GM12878 (cell line): ENCODE results near the gene ZMYM1. TPM values are rescaled to one million over a fixed set of nuclear protein-coding genes. Genes with fewer than 3 reads are reported as not detected.

Experiments used
- ATAC-seq: fragments of 200-7000 bp; cut with Tn5 transposase; 3 replicates; pipeline ENCODE4 v1.9.1; 2020; ENCODE audit warnings: mild to moderate bottlenecking, moderate library complexity
- BruUV-seq: library from RNA; stranded (reverse); fragments of 400-500 nt; replicated peaks from 2 replicates; lab custom pipeline; 2021; lab: Mats Ljungman, UMichigan
- CTCF ChIA-PET: fragments of 300-600 bp; sonication (Branson Sonifier 250); formaldehyde crosslinking; extraction: SDS; loops from one replicate; lab custom pipeline; 2021; ENCODE audit warnings: inconsistent platforms; lab: Yijun Ruan, JAX
- POLR2A ChIA-PET: fragments of 350-600 bp; formaldehyde crosslinking; extraction: SDS; loops from one replicate; lab custom pipeline; 2021; ENCODE audit warnings: inconsistent platforms; lab: Charles Lee
- RAD21 ChIA-PET: fragments of 300-600 bp; sonication (Branson Sonifier 250); formaldehyde crosslinking; loops from one replicate; lab custom pipeline; 2023; ENCODE audit warnings: antibody characterized with exemption; ENCODE audit not compliant: unreplicated experiment; lab: Charles Lee
- SMC1A ChIA-PET: fragments of 300-600 bp; sonication (Branson Sonifier 250); formaldehyde crosslinking; loops from one replicate; lab custom pipeline; 2023; ENCODE audit not compliant: unreplicated experiment, uncharacterized antibody; lab: Charles Lee
- DNase-seq: peaks from one replicate; pipeline ENCODE4 v3.0.0-alpha.2; 2011; ENCODE audit warnings: low read depth, low spot score
- FAIRE-seq: peaks from 3 replicates; lab custom pipeline; 2011; peaks lifted over from hg19 to GRCh38; lab: Jason Lieb, UNC
- H2AFZ ChIP-seq: 2 replicates; pipeline ENCODE4 v1.6.0; 2011; ENCODE audit warnings: low read depth, low read length, control low read depth; ENCODE audit not compliant: control insufficient read depth
- H3K27ac ChIP-seq: 2 replicates; pipeline ENCODE4 v1.5.1; 2011; ENCODE audit warnings: control low read depth; ENCODE audit not compliant: control insufficient read depth, insufficient read depth
- H3K27me3 ChIP-seq, 2 experiments: replicated peaks in 1 of 2; 2 replicates each; pipeline versions ENCODE4 v1.6.0 to v1.6.1; 2011; ENCODE audit warnings: low read length in 1 of 2; ENCODE audit not compliant: control insufficient read depth in 2 of 2, insufficient read depth in 2 of 2
- H3K36me3 ChIP-seq, 2 experiments: 2 replicates each; pipeline ENCODE4 v1.5.1; 2011; ENCODE audit warnings: low read length in 1 of 2; ENCODE audit not compliant: control insufficient read depth in 2 of 2, insufficient read depth in 2 of 2
- H3K4me1 ChIP-seq: 2 replicates; pipeline ENCODE4 v1.6.1; 2011; ENCODE audit warnings: mild to moderate bottlenecking, low read length, moderate library complexity, mixed read lengths; ENCODE audit not compliant: control insufficient read depth, insufficient read depth
- H3K4me2 ChIP-seq: 2 replicates; pipeline ENCODE4 v1.6.0; 2011; ENCODE audit warnings: control low read depth; ENCODE audit not compliant: control insufficient read depth, insufficient read depth
- H3K4me3 ChIP-seq: fragments of 200-600 bp; sonication (generic); 2 replicates; pipeline ENCODE4 v1.5.1; 2016
- H3K79me2 ChIP-seq: 2 replicates; pipeline ENCODE4 v1.6.0; 2011; ENCODE audit warnings: low read length; ENCODE audit not compliant: control insufficient read depth, insufficient read depth
- H3K9ac ChIP-seq: 2 replicates; pipeline ENCODE4 v1.8.0; 2011; ENCODE audit warnings: low read length, control low read depth, mixed read lengths; ENCODE audit not compliant: control insufficient read depth, insufficient read depth
- H3K9me3 ChIP-seq: replicated peaks from 3 replicates; pipeline ENCODE4 v1.5.1; 2011; ENCODE audit warnings: mild to moderate bottlenecking, low read length; ENCODE audit not compliant: control insufficient read depth, insufficient read depth
- H4K20me1 ChIP-seq: 2 replicates; pipeline ENCODE4 v1.6.0; 2011; ENCODE audit not compliant: control insufficient read depth, insufficient read depth
- BCL11A ChIP-seq: IDR thresholded peaks from 2 replicates; pipeline ENCODE4 v1.6.1; 2011; ENCODE audit warnings: low read depth, low read length
- CBFB ChIP-seq: IDR thresholded peaks from 2 replicates; pipeline ENCODE4 v1.6.1; 2016; ENCODE audit warnings: antibody characterized with exemption, low read depth
- FOXM1 ChIP-seq: IDR thresholded peaks from 2 replicates; pipeline ENCODE4 v1.6.1; 2012; ENCODE audit warnings: low read depth, mild to moderate bottlenecking, inconsistent platforms, low read length, moderate library complexity
- MYC ChIP-seq: IDR thresholded peaks from 2 replicates; pipeline ENCODE4 v1.6.1; 2011; ENCODE audit warnings: mild to moderate bottlenecking, low read length, moderate library complexity, inconsistent platforms; ENCODE audit not compliant: insufficient read depth, insufficient replicate concordance, insufficient read length, severe bottlenecking
- POLR2A ChIP-seq: IDR thresholded peaks from 2 replicates; pipeline ENCODE4 v1.6.1; 2011; ENCODE audit warnings: low read depth, mild to moderate bottlenecking, low read length
- POLR2AphosphoS5 ChIP-seq: IDR thresholded peaks from 2 replicates; pipeline ENCODE4 v1.6.1; 2011; ENCODE audit warnings: mild to moderate bottlenecking, low read length, inconsistent platforms
- RAD21 ChIP-seq: IDR thresholded peaks from 2 replicates; pipeline ENCODE4 v1.6.1; 2011; ENCODE audit warnings: mild to moderate bottlenecking, low read depth, low read length, moderate library complexity; ENCODE audit not compliant: insufficient read depth
- RB1 ChIP-seq: fragments of 450-650 bp; formaldehyde crosslinking; IDR thresholded peaks from 2 replicates; pipeline ENCODE4 v1.6.1; 2017; ENCODE audit warnings: mild to moderate bottlenecking, borderline replicate concordance
- RELA ChIP-seq: fragments of 450-650 bp; IDR thresholded peaks from 2 replicates; pipeline ENCODE4 v1.8.0; 2014; ENCODE audit warnings: borderline replicate concordance; ENCODE audit not compliant: partially characterized antibody
- RUNX3 ChIP-seq: IDR thresholded peaks from 2 replicates; pipeline ENCODE4 v1.6.1; 2012; ENCODE audit warnings: low read length, inconsistent platforms
- WGBS: methylation state at CpG from one replicate; pipeline ENCODE4 v1.1.6; 2016; ENCODE audit warnings: low lambda C conversion rate; ENCODE audit not compliant: insufficient replicate concordance, insufficient coverage; ENCODE audit errors: missing lambda C conversion rate; 5-methylcytosine and 5-hydroxymethylcytosine counted together
- in situ Hi-C: fragments of 300-500 bp; cut with MboI; formaldehyde crosslinking; loops from 9 replicates; pipeline ENCODE4 v1.14.3; 2018; ENCODE audit warnings: mixed read lengths
- intact Hi-C: fragments of 100-400 bp; cut with micrococcal nuclease; formaldehyde crosslinking; loops from one replicate; pipeline ENCODE4 v1.14.2; 2022; ENCODE audit not compliant: unreplicated experiment
- polyA plus RNA-seq, 11 experiments: library from polyadenylated mRNA; depleted of rRNA in 4 of 11; unstranded in 6 of 11; stranded (reverse) in 5 of 11; fragments of >200 nt; fragmentation: Nextera tagmentation in 4 of 11; fragmentation: Illumina TruSeq in 1 of 11; extraction: Ambion mirVana in 4 of 11; extraction: Trizol in 1 of 11; gene quantifications; 1 replicate in 1 of 11; 2 replicates in 10 of 11; pipeline versions ENCODE4 v1.2.1 to v1.2.3, GENCODE V29; 2011 to 2016; ENCODE audit warnings: inconsistent platforms in 2 of 11, missing spikeins in 2 of 11, low read depth in 1 of 11
- total RNA-seq, 4 experiments: library from RNA; depleted of rRNA in 3 of 4; stranded (reverse); fragments of >200 nt in 3 of 4; fragmentation: Illumina TruSeq in 1 of 4; extraction: Trizol in 1 of 4; gene quantifications; 2 replicates each; pipeline versions ENCODE4 v1.2.1 to v1.2.3, GENCODE V29; 2013 to 2021
- TF ChIP-seq, protein P1 (sequence below): fragments of 450-650 bp; IDR thresholded peaks from 2 replicates; pipeline ENCODE4 v1.6.1; 2016; ENCODE audit warnings: mild to moderate bottlenecking
- TF ChIP-seq, protein P2 (sequence below): fragments of 450-650 bp; formaldehyde crosslinking; IDR thresholded peaks from 2 replicates; pipeline ENCODE4 v1.5.0; 2022; ENCODE audit warnings: mild to moderate bottlenecking, missing genetic modification characterization

The ZMYM1 gene
- total and polyA plus RNA-seq, 10 of the 15 experiments (the other 5 are each of a cell fraction or from before 2014, with no cell fraction given) = 0.45 to 5.2 (median 1.4) TPM

DNA sequence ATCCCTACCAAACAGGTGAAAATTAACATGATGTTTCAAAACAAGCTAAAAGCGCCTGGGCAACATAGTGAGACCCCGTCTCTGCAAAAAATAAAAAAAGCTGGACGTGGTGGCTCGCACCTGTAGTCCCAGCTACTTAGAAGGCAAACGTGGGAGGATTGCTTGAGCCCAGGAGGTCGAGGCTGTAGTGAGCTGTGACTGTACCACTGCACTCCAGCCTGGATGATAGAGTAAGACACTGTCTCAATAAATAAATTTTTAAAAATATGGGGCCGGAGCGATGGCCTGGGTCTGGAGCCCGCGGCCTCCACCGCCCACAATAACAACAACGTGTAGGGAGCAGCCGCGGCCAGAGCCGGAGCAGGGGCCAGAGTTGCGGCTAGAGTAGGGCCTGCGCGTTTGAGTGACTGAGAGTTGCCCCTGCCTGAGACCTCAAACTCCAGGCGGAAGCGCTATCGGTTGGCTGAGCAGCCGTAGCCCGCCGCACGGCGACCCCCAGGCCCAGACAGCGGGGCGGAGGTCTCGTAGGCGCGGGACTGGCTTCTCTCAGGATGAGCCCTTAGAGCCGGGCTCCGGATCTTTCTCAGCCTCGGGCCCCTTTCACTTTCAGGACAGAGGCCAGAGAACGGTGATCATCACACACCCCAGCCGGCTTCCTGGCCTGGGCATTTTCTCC lies 41.4 kb downstream of the ZMYM1 start:
- no TSS peak for BruUV-seq
- ChIA-PET RAD21 (no interaction called here), SMC1A (interaction anchor here (0.7 to 1.0 kb wide), 2 partner anchors 9 to 54 kb away, joined by 3 read pairs; no protein-coding TSS in a partner anchor), POLR2A (interaction anchor here (0.6 to 0.7 kb wide), 2 partner anchors 8 to 376 kb away, joined by 4 read pairs; no protein-coding TSS in a partner anchor), CTCF (interaction anchor here (1.1 kb wide), 1 partner anchor 135 kb away, joined by 3 read pairs; the partner anchor contains the start of gene TMEM35B)
- Histone ChIP-seq H3K4me2 (peak overlapping the region; percentile 95), H3K4me1 (peaks cover 15% of the 10 kb centered on the region), H3K4me3 (peak overlapping the region; percentile 60; the same call in 1 of the 2 replicates), H3K9me3 (no peaks in the 10 kb centered on the region), H3K27ac (peak overlapping the region; percentile 66), H3K79me2 (no peaks in the 10 kb centered on the region), H2AFZ (peak overlapping the region; percentile 95), H3K27me3 (no peaks in the 10 kb centered on the region), H3K36me3 (no peaks in the 10 kb centered on the region), H3K9ac (peak overlapping the region; percentile 68), H4K20me1 (no peaks in the 10 kb centered on the region)
- in situ Hi-C loops = no loop called here
- TF ChIP-seq FOXM1 (no peak), POLR2A (peak; percentile 62), RELA (no peak), RUNX3 (peak; percentile 32; the same call in 1 of the 2 replicates)
- TF ChIP-seq, protein P1, sequence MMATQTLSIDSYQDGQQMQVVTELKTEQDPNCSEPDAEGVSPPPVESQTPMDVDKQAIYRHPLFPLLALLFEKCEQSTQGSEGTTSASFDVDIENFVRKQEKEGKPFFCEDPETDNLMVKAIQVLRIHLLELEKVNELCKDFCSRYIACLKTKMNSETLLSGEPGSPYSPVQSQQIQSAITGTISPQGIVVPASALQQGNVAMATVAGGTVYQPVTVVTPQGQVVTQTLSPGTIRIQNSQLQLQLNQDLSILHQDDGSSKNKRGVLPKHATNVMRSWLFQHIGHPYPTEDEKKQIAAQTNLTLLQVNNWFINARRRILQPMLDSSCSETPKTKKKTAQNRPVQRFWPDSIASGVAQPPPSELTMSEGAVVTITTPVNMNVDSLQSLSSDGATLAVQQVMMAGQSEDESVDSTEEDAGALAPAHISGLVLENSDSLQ = peak; percentile 40; the same call in 1 of the 2 replicates
- ATAC-seq (peak; percentile 96), FAIRE-seq (peak; percentile 62), DNase-seq (no peak)
- intact Hi-C loops = no loop called here
- 9% methylated on average over 36 of the region's 36 CpGs for WGBS

DNA sequence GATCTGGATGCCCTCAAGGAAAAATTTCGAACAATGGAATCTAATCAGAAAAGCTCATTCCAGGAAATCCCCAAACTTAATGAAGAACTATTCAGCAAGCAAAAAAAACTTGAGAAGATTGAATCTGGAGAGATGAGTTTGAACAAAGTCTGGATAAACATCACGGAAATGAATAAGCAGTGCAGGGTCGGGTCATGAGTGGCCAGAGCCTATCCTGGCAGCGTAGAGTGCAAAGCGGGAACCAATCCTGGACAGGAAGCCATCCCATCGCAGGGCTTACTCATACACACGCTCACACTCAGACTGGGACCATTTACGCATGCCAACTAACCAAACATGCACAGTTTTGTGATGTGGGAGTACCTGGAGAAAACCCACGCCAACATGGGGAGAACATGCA lies 43.1 kb downstream of the ZMYM1 start:
- H3K27ac ChIP-seq = no peak overlapping the region
- no peak for ATAC-seq
- POLR2A ChIA-PET = no interaction called here
- CTCF ChIA-PET = no interaction called here
- no peaks in the 10 kb centered on the region for H3K79me2 ChIP-seq
- in situ Hi-C loops (no loop called here), intact Hi-C loops (no loop called here)
- H3K36me3 ChIP-seq = no peaks in the 10 kb centered on the region
- H3K4me3 ChIP-seq = no peak overlapping the region
- H3K27me3 ChIP-seq = no peaks in the 10 kb centered on the region
- no peak overlapping the region for H3K9ac ChIP-seq
- H4K20me1 ChIP-seq = no peaks in the 10 kb centered on the region
- BruUV-seq = no TSS peak
- FAIRE-seq = no peak
- H3K9me3 ChIP-seq = no peaks in the 10 kb centered on the region; the same call in 2 of the 3 replicates
- RAD21 ChIA-PET = no interaction called here
- H3K4me1 ChIP-seq = peaks cover 15% of the 10 kb centered on the region
- no peak overlapping the region for H3K4me2 ChIP-seq
- no peak for DNase-seq
- no peak overlapping the region for H2AFZ ChIP-seq
- WGBS = 86% methylated on average over 9 of the region's 9 CpGs
- SMC1A ChIA-PET = no interaction called here
- no peak for TF ChIP-seq RAD21
- TF ChIP-seq BCL11A = no peak
- no peak for TF ChIP-seq RB1
- no peak for TF ChIP-seq POLR2AphosphoS5
- no peak for TF ChIP-seq MYC
- TF ChIP-seq, protein P2, sequence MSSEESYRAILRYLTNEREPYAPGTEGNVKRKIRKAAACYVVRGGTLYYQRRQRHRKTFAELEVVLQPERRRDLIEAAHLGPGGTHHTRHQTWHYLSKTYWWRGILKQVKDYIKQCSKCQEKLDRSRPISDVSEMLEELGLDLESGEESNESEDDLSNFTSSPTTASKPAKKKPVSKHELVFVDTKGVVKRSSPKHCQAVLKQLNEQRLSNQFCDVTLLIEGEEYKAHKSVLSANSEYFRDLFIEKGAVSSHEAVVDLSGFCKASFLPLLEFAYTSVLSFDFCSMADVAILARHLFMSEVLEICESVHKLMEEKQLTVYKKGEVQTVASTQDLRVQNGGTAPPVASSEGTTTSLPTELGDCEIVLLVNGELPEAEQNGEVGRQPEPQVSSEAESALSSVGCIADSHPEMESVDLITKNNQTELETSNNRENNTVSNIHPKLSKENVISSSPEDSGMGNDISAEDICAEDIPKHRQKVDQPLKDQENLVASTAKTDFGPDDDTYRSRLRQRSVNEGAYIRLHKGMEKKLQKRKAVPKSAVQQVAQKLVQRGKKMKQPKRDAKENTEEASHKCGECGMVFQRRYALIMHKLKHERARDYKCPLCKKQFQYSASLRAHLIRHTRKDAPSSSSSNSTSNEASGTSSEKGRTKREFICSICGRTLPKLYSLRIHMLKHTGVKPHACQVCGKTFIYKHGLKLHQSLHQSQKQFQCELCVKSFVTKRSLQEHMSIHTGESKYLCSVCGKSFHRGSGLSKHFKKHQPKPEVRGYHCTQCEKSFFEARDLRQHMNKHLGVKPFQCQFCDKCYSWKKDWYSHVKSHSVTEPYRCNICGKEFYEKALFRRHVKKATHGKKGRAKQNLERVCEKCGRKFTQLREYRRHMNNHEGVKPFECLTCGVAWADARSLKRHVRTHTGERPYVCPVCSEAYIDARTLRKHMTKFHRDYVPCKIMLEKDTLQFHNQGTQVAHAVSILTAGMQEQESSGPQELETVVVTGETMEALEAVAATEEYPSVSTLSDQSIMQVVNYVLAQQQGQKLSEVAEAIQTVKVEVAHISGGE (CRISPR knock-in tag) = no peak
- no peak for TF ChIP-seq CBFB
